Measurements from ENCODE around the gene CRYGN. TPM values are rescaled to one million over a fixed set of nuclear protein-coding genes. Genes with fewer than 3 reads are reported as not detected.

CRYGN gene
- total and polyA plus RNA-seq, 4 donors, result under 0.01 to 0.02 TPM; not detected in 2

- WGBS, result 98% methylated on average over 3 of the region's 3 CpGs
- no peak for TF ChIP-seq YY1 (IDR thresholded peaks at IDR 0.05)
- no peak for TF ChIP-seq EGR1 (IDR thresholded peaks at IDR 0.05; ENCODE audit: low read depth in 2 of 2)
- no peak for TF ChIP-seq NR2F2 (IDR thresholded peaks at IDR 0.05)
- no peak for TF ChIP-seq JUND (IDR thresholded peaks at IDR 0.05)
- no peak for TF ChIP-seq FOXA2 (IDR thresholded peaks at IDR 0.05)
- no peak for TF ChIP-seq RAD21 (IDR thresholded peaks at IDR 0.05)
- TF ChIP-seq, protein P1, sequence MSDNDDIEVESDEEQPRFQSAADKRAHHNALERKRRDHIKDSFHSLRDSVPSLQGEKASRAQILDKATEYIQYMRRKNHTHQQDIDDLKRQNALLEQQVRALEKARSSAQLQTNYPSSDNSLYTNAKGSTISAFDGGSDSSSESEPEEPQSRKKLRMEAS (IDR thresholded peaks at IDR 0.05), result no peak
- TF ChIP-seq GABPA (IDR thresholded peaks at IDR 0.05 in 1 of 2, conservative IDR thresholded peaks at IDR 0.05 in 1 of 2), result no peak
Observed at GRCh38 chr7:151486074-151486473, 46.1 kb upstream of the CRYGN start.

GRCh38 chr7:151484971-151485707 is 45.2 kb upstream of the CRYGN start:
- no peaks in the 10 kb centered on the region for H3K4me1 ChIP-seq (ENCODE audit: control insufficient read depth in 4 of 4, insufficient read depth in 4 of 4, low read length in 3 of 4)
- WGBS, result 86% methylated on average over 7 of the region's 7 CpGs
- H3K36me3 ChIP-seq (ENCODE audit: control insufficient read depth in 4 of 4, insufficient read depth in 3 of 4, low read depth in 1 of 4, low read length in 3 of 4), result peaks cover 6 to 39% (median 30%) of the 10 kb centered on the region in 4 donors
- H3K9ac ChIP-seq (ENCODE audit: low read depth in 1 of 2, low read length in 2 of 2), result no peak overlapping the region
- TF ChIP-seq SP1 (IDR thresholded peaks at IDR 0.05) (no peak), RXRA (IDR thresholded peaks at IDR 0.05) (no peak), RAD21 (IDR thresholded peaks at IDR 0.05) (no peak), NR2F2 (IDR thresholded peaks at IDR 0.05) (no peak), TAF1 (conservative IDR thresholded peaks at IDR 0.05) (no peak), HNF4A (conservative IDR thresholded peaks at IDR 0.05) (no peak), FOXA1 (IDR thresholded peaks at IDR 0.05) (no peak)
- TF ChIP-seq, protein P2, sequence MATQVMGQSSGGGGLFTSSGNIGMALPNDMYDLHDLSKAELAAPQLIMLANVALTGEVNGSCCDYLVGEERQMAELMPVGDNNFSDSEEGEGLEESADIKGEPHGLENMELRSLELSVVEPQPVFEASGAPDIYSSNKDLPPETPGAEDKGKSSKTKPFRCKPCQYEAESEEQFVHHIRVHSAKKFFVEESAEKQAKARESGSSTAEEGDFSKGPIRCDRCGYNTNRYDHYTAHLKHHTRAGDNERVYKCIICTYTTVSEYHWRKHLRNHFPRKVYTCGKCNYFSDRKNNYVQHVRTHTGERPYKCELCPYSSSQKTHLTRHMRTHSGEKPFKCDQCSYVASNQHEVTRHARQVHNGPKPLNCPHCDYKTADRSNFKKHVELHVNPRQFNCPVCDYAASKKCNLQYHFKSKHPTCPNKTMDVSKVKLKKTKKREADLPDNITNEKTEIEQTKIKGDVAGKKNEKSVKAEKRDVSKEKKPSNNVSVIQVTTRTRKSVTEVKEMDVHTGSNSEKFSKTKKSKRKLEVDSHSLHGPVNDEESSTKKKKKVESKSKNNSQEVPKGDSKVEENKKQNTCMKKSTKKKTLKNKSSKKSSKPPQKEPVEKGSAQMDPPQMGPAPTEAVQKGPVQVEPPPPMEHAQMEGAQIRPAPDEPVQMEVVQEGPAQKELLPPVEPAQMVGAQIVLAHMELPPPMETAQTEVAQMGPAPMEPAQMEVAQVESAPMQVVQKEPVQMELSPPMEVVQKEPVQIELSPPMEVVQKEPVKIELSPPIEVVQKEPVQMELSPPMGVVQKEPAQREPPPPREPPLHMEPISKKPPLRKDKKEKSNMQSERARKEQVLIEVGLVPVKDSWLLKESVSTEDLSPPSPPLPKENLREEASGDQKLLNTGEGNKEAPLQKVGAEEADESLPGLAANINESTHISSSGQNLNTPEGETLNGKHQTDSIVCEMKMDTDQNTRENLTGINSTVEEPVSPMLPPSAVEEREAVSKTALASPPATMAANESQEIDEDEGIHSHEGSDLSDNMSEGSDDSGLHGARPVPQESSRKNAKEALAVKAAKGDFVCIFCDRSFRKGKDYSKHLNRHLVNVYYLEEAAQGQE (IDR thresholded peaks at IDR 0.05), result no peak
- TF ChIP-seq, protein P1 (IDR thresholded peaks at IDR 0.05), result no peak
- H3K27ac ChIP-seq (ENCODE audit: low read depth in 1 of 2, low read length in 2 of 2), result no peak overlapping the region
- no peaks in the 10 kb centered on the region for H3K9me3 ChIP-seq (ENCODE audit: control insufficient read depth in 4 of 4, low read length in 3 of 4)
- no peak overlapping the region for H3K4me3 ChIP-seq (ENCODE audit: low read depth in 1 of 3, low read length in 3 of 3)
- no peak for DNase-seq (ENCODE audit: low spot score)
- no peaks in the 10 kb centered on the region for H3K27me3 ChIP-seq (ENCODE audit: control insufficient read depth in 4 of 4, insufficient read depth in 4 of 4, low read length in 3 of 4)

More at GRCh38 chr7:151486074-151486473, 46.1 kb upstream of the CRYGN start:
- Histone ChIP-seq H3K27ac (ENCODE audit: low read depth in 1 of 2, low read length in 2 of 2) (no peak overlapping the region), H3K9ac (ENCODE audit: low read depth in 1 of 2, low read length in 2 of 2) (no peak overlapping the region), H3K36me3 (ENCODE audit: control insufficient read depth in 4 of 4, insufficient read depth in 3 of 4, low read depth in 1 of 4, low read length in 3 of 4) (peaks cover 10 to 39% (median 32%) of the 10 kb centered on the region in 4 donors), H3K27me3 (ENCODE audit: control insufficient read depth in 4 of 4, insufficient read depth in 4 of 4, low read length in 3 of 4) (no peaks in the 10 kb centered on the region), H3K9me3 (ENCODE audit: control insufficient read depth in 4 of 4, low read length in 3 of 4) (no peaks in the 10 kb centered on the region), H3K4me1 (ENCODE audit: control insufficient read depth in 4 of 4, insufficient read depth in 4 of 4, low read length in 3 of 4) (peaks cover 0 to 2% (median 0%) of the 10 kb centered on the region in 4 donors), H3K4me3 (ENCODE audit: low read depth in 1 of 3, low read length in 3 of 3) (no peak overlapping the region)
- no peak for DNase-seq (ENCODE audit: low spot score)

DNA sequence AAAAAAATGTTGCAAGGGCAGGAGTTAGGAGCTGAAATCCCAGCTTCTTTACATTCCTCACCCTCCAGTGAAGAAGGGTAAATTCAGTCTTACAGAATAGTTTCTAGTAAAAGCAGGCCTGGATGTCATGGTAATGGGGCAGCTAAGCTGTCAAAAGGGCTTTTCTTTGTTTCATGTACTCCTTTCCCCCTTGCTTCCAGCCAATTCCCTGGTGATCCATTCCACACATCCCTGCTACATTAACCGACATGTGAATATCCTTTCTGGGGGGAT is 43.7 kb upstream of the CRYGN start:
- H3K9me3 ChIP-seq (ENCODE audit: control insufficient read depth in 4 of 4, low read length in 3 of 4), result no peaks in the 10 kb centered on the region
- H3K36me3 ChIP-seq (ENCODE audit: control insufficient read depth in 4 of 4, insufficient read depth in 3 of 4, low read depth in 1 of 4, low read length in 3 of 4), result peaks cover 8 to 34% (median 17%) of the 10 kb centered on the region in 4 donors
- H3K4me1 ChIP-seq (ENCODE audit: control insufficient read depth in 4 of 4, insufficient read depth in 4 of 4, low read length in 3 of 4), result no peaks in the 10 kb centered on the region
- no peak overlapping the region for H3K9ac ChIP-seq (ENCODE audit: low read depth in 1 of 2, low read length in 2 of 2)
- TF ChIP-seq FOXA2 (IDR thresholded peaks at IDR 0.05) (no peak), ZBTB33 (IDR thresholded peaks at IDR 0.05) (no peak), CTCF (IDR thresholded peaks at IDR 0.05; ENCODE audit: low read depth, low read length, missing input control) (no peak), EGR1 (IDR thresholded peaks at IDR 0.05; ENCODE audit: low read depth in 2 of 2) (no peak), RXRA (IDR thresholded peaks at IDR 0.05) (no peak)
- 96% methylated on average over 1 of the region's 1 CpG for WGBS
- no peak overlapping the region for H3K4me3 ChIP-seq (ENCODE audit: low read depth in 1 of 3, low read length in 3 of 3)
- H3K27me3 ChIP-seq (ENCODE audit: control insufficient read depth in 4 of 4, insufficient read depth in 4 of 4, low read length in 3 of 4), result no peaks in the 10 kb centered on the region
- DNase-seq (ENCODE audit: low spot score), result no peak
- H3K27ac ChIP-seq (ENCODE audit: low read depth in 1 of 2, low read length in 2 of 2), result no peak overlapping the region

All from liver (tissue), 9 donors.